HG03095 (cell line): ENCODE data around the gene PHACTR1.

Experiments used
- ATAC-seq: cut with Tn5 transposase; IDR thresholded peaks from one replicate; pipeline ENCODE4 v1.9.1; 2021; ENCODE audit warnings: moderate library complexity; ENCODE audit not compliant: unreplicated experiment

The PHACTR1 gene

GRCh38 chr6:13094781-13095425 is 378.3 kb downstream of the PHACTR1 start:
- ATAC-seq = no peak

GRCh38 chr6:13096084-13096483 is 379.5 kb downstream of the PHACTR1 start:
- ATAC-seq = no peak

- ATAC-seq = no peak
Measured at GRCh38 chr6:13097454-13097853, 380.9 kb downstream of the PHACTR1 start.

GRCh38 chr6:13098006-13098405 is 381.4 kb downstream of the PHACTR1 start:
- ATAC-seq = no peak

- no peak for ATAC-seq
Measured at GRCh38 chr6:13098793-13099570, 382.4 kb downstream of the PHACTR1 start.

- no peak for ATAC-seq
Measured at GRCh38 chr6:13099771-13100170, 383.2 kb downstream of the PHACTR1 start.

- no peak for ATAC-seq
Measured at GRCh38 chr6:13101409-13101808, 384.8 kb downstream of the PHACTR1 start.

DNA sequence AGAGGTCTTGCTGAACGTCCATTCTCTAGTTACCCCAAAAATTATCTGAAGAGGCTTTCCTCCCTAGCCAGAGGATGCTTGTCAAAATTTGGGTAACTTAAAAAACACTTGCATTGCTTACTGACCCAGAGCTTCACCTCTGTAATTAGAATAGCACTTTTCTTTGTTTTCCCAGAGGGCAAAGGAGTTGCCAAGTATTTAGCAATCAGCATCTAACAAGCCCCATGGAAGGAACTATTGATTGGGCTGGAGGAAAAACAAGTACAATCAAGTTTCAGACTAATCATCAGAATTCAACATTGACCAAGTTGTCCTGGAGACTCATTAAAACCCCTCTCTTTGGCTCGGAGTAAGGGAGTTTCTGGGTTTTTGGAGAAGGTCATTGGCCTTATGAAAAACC is 385.4 kb downstream of the PHACTR1 start:
- ATAC-seq = no peak

DNA sequence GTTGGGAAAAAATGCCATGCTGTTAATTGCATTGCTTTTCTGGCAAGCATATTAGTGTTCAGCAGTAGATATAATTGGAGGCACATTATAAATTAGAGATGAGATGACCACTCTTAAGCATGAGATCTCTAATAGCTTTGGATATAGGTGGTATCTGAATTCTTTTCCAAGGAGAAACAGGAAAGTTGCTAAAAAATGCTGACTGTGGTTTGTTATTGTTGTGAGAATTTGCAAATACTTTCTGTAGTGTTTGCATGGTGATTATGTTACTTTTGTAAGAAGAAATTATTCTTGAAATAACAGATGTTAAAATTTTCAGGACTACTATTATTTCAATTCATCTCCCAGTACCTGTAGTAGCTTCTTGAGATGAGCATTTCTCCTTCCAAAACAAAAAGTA is 386.6 kb downstream of the PHACTR1 start:
- no peak for ATAC-seq

GRCh38 chr6:13105139-13105538 is 388.6 kb downstream of the PHACTR1 start:
- ATAC-seq = no peak

GRCh38 chr6:13112921-13113320 is 396.4 kb downstream of the PHACTR1 start:
- ATAC-seq = no peak

GRCh38 chr6:13113376-13113775 is 396.8 kb downstream of the PHACTR1 start:
- no peak for ATAC-seq

DNA sequence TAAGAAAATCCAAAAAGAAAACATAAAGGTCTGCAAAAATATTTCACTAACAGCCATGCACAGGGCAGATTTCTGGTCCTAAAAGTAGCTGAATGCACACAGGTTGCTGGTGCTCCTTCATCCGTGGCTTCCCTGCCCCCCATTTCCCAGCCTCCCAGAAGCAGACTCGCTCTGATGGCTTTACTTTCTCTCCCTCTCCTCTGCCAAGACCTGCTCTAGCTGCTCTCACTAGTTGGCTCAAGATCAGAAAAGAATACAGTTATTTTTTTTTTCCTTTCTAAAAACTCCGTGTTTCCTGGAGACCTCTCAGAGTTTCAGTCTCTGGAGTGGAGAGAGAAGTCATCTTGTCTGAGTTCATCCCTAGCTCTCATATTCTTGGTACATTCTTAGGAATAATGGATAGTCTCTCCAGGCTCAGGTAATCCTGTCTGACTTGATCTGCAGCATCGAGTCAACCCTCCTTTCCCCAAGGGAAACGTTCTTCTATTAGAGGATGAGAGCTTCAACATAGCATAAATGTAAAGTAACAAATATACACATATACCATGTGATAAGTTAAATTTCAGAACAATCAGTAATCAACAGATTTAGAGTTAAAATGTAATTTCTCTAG is 397.5 kb downstream of the PHACTR1 start:
- ATAC-seq = no peak

- no peak for ATAC-seq
Measured at GRCh38 chr6:13116155-13116554, 399.6 kb downstream of the PHACTR1 start.

DNA sequence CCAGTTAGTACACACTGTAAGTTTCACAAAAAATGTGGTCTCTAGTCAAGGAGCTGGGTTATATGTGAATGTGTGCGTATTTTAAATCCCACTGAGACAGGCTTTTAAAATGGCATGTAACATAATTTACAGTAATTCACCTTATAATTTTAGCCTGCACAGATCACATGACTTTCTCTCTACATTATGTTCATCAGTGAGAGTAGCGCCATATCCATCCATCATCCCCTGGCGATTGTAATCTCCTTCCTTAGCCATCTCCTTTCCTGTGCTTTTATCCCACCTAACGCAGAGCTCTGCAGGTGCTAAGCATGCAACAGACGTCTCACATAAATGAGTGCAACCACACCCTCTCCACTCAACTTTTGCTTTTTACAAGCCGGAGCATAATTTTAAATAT is 401.0 kb downstream of the PHACTR1 start:
- ATAC-seq = no peak

- ATAC-seq = no peak
Measured at GRCh38 chr6:13119549-13119948, 403.0 kb downstream of the PHACTR1 start.

- no peak for ATAC-seq
Measured at GRCh38 chr6:13120483-13121482, 404.2 kb downstream of the PHACTR1 start.

GRCh38 chr6:13124131-13124530 is 407.6 kb downstream of the PHACTR1 start:
- ATAC-seq = no peak

DNA sequence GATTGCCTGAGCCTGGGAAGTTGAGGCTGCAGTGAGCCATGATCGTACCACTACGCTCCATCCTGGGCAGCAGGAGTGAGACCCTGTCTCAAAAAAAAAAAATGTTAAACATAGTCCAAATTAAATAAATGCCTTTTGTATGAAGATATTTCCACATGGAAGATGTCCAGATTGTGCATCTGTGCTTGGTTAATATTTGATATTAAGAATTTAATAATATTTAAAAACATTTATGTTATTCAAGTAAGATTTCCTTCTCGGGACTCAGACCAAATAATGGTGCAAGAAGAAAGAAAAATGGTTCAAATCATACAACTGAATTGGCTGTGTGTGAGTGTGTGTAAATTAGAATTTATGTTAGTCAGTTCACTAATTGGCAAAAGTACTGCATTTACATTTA is 409.3 kb downstream of the PHACTR1 start:
- ATAC-seq = no peak

DNA sequence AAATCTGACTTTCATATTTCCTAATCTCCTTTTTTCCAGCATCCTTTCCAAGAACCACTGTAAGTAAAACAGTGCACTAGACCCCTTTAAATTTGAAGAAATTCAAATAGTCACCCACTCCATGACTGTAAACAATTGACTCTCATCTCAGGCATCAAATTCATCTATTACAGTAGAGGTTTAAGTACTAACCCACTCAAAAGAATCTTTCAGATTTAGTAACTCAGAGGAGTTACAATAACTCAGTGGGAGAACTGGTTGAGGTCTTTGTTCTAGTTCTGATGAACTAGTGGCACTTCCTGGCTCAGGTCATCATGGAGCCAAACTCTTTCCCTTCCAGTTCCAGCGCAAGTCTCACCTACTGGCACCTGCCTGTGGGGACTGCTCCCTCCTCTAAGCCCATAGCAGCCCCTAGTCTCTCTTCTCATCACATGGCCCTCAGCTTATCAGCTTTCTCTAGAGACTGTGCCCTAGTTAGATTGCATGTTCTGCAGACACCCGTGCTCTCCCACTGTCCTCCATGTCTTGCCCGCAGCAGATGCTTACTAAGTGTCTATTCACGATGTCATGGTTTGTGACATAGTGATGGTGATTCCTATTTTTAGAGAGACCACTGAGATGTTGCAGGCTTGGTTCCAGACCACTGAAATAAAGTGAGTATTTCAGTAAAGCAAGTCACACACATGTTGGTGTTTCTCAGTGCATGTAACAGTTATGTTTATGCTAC is 415.5 kb downstream of the PHACTR1 start:
- ATAC-seq = no peak
